Choroid plexus epithelial cell (primary cell): ENCODE data around the gene ANKRD1.

Source experiments
- DNase-seq: peaks from one replicate; pipeline ENCODE4 v3.0.0-alpha.2; 2010; ENCODE audit warnings: low read depth
- H3K4me3 ChIP-seq: 2 replicates; pipeline ENCODE4 v1.5.1; 2011; ENCODE audit warnings: low read depth, mild to moderate bottlenecking, control low read depth, low read length, moderate library complexity
- CTCF ChIP-seq: conservative IDR thresholded peaks from 2 replicates; pipeline ENCODE4 v1.5.1; 2011; ENCODE audit warnings: low read depth, mild to moderate bottlenecking, control low read depth, inconsistent platforms, low read length, moderate library complexity

Gene ANKRD1

GRCh38 chr10:90925079-90926029, 4.5 kb upstream of the ANKRD1 start:
- no peak overlapping the region for H3K4me3 ChIP-seq
- no peak for DNase-seq
- TF ChIP-seq CTCF = no peak

GRCh38 chr10:90924552-90924951, 3.7 kb upstream of the ANKRD1 start:
- no peak for TF ChIP-seq CTCF
- no peak for DNase-seq
- no peak overlapping the region for H3K4me3 ChIP-seq

- no peak for TF ChIP-seq CTCF
- DNase-seq = no peak
- H3K4me3 ChIP-seq = no peak overlapping the region
Measured at GRCh38 chr10:90923111-90923731, 2.3 kb upstream of the ANKRD1 start.

- TF ChIP-seq CTCF = no peak
- no peak for DNase-seq
- H3K4me3 ChIP-seq = no peak overlapping the region
Measured at GRCh38 chr10:90921906-90922305, 1.0 kb upstream of the ANKRD1 start.

- DNase-seq = no peak
- peak overlapping the region; percentile 19 for H3K4me3 ChIP-seq
Measured at GRCh38 chr10:90919683-90920574, 958 bp downstream of the ANKRD1 start.

GRCh38 chr10:90917968-90918318, 2.9 kb downstream of the ANKRD1 start:
- TF ChIP-seq CTCF = no peak
- H3K4me3 ChIP-seq = no peak overlapping the region
- no peak for DNase-seq

More at GRCh38 chr10:90919683-90920574, 958 bp downstream of the ANKRD1 start:
- TF ChIP-seq CTCF = no peak
